OCI-LY1 (cell line): ENCODE data around the gene PTPN14.

ENCODE experiments used
- EZH2 ChIP-seq: fragments of 200-600 bp; sonication (generic), shearing (Covaris generic); IDR thresholded peaks from 2 replicates; pipeline ENCODE4 v1.8.0; 2017; ENCODE audit warnings: borderline replicate concordance, mixed run types, mild to moderate bottlenecking, antibody characterized with exemption, low read length, moderate library complexity, mixed read lengths
- TF ChIP-seq, protein P1 (sequence below): fragments of 200-600 bp; sonication (generic), shearing (Covaris generic); IDR thresholded peaks from 2 replicates; pipeline ENCODE4 v1.5.1; 2017; ENCODE audit warnings: mild to moderate bottlenecking, antibody characterized with exemption, low read length, moderate library complexity, mixed read lengths

DNA sequence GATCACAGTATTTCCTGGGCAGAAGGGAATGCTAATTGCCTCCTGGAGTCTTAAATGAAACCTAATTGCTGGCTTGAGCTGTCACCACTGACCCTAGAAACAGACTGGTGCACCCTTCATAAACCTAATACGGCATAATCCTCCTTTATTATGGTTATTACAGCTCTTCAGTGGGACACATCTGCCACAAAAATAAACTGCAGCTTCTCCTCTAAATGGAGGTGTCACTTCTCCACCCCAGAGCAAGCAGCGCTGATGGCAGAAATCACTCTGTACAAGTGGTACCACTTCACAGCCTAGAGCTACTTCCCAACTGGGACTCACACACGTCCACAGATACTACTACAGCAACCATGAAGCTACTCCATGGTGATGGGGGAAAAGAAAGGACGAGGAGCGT is 11.1 kb downstream of the PTPN14 start:
- TF ChIP-seq, protein P1, sequence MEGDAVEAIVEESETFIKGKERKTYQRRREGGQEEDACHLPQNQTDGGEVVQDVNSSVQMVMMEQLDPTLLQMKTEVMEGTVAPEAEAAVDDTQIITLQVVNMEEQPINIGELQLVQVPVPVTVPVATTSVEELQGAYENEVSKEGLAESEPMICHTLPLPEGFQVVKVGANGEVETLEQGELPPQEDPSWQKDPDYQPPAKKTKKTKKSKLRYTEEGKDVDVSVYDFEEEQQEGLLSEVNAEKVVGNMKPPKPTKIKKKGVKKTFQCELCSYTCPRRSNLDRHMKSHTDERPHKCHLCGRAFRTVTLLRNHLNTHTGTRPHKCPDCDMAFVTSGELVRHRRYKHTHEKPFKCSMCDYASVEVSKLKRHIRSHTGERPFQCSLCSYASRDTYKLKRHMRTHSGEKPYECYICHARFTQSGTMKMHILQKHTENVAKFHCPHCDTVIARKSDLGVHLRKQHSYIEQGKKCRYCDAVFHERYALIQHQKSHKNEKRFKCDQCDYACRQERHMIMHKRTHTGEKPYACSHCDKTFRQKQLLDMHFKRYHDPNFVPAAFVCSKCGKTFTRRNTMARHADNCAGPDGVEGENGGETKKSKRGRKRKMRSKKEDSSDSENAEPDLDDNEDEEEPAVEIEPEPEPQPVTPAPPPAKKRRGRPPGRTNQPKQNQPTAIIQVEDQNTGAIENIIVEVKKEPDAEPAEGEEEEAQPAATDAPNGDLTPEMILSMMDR, result no peak
- no peak for TF ChIP-seq EZH2
